OCI-LY3 (cell line): Measurements from ENCODE around the gene FOXO3B.
"Not testable (repeated sequence)": the region's sequence is repeated elsewhere in the genome, so short reads cannot be mapped to it uniquely, and the experiment has no call there.

Source experiments
- CTCF ChIP-seq: fragments of 200-600, 300-600 bp; sonication (generic); IDR thresholded peaks from 2 replicates; pipeline ENCODE4 v1.5.1; 2014; ENCODE audit warnings: antibody characterized with exemption, low read length, low read depth
- EZH2phosphoT487 ChIP-seq: fragments of 200-600 bp; shearing (Covaris generic); IDR thresholded peaks from 2 replicates; pipeline ENCODE4 v1.6.1; 2018; ENCODE audit warnings: antibody characterized with exemption, mixed run types, low read depth

GRCh38 chr17:18721775-18722547 lies 39.8 kb upstream of the FOXO3B start:
- TF ChIP-seq CTCF, EZH2phosphoT487: not testable (repeated sequence)
